Esophagus squamous epithelium (tissue), 5 donors: ENCODE data around the gene HFE. TPM values are rescaled to one million over a fixed set of nuclear protein-coding genes. Genes with fewer than 3 reads are reported as not detected.

Experiments used
- DNase-seq: peaks from one replicate; lab custom pipeline; 2025; lab: John Stamatoyannopoulos, UW
- H3K27ac ChIP-seq, 4 donors: fragments of 200-600 bp; sonication (generic); one replicate each; pipeline ENCODE4 v1.5.1; 2016 to 2019; ENCODE audit warnings: mild to moderate bottlenecking in 1 of 4
- H3K27me3 ChIP-seq, 4 donors: fragments of 200-600 bp; sonication (generic); 1 replicate in 3 of 4; 2 replicates in 1 of 4; pipeline versions ENCODE4 v1.5.1 to v1.6.0; 2017 to 2021; ENCODE audit warnings: antibody characterized with exemption in 1 of 4
- H3K36me3 ChIP-seq, 3 donors: fragments of 200-600 bp; sonication (generic); one replicate each; pipeline ENCODE4 v1.5.1; 2016 to 2019
- H3K4me1 ChIP-seq, 3 donors: fragments of 200-600 bp; sonication (generic); one replicate each; pipeline ENCODE4 v1.5.1; 2017 to 2019
- H3K4me3 ChIP-seq, 4 donors: fragments of 200-600 bp; sonication (generic); 1 replicate in 3 of 4; 2 replicates in 1 of 4; pipeline ENCODE4 v1.5.1; 2016 to 2019; ENCODE audit warnings: mild to moderate bottlenecking in 2 of 4, moderate library complexity in 1 of 4
- H3K9me3 ChIP-seq, 3 donors: fragments of 200-600 bp; sonication (generic); one replicate each; pipeline ENCODE4 v1.5.1; 2016 to 2019
- CTCF ChIP-seq, 6 experiments: fragments of 450-650 bp in 4 of 6; fragments of 200-600 bp in 2 of 6; sonication (generic) in 2 of 6; IDR thresholded peaks; one replicate each; pipeline ENCODE4 v1.5.1; 2016 to 2019; ENCODE audit warnings: antibody characterized with exemption in 6 of 6, mild to moderate bottlenecking in 4 of 6, moderate library complexity in 4 of 6
- POLR2A ChIP-seq, 4 donors: fragments of 450-650 bp; IDR thresholded peaks; one replicate each; pipeline ENCODE4 v1.6.1; 2017; ENCODE audit warnings: antibody characterized with exemption in 4 of 4, mild to moderate bottlenecking in 4 of 4, moderate library complexity in 3 of 4
- WGBS, 2 donors: methylation state at CpG; one replicate each; pipeline ENCODE4 v1.1.5; 2018; 5-methylcytosine and 5-hydroxymethylcytosine counted together
- intact Hi-C: fragments of 100-400 bp; cut with DNase I; formaldehyde crosslinking; loops from one replicate; pipeline ENCODE4 v1.15.0; 2022
- total RNA-seq, 4 donors: library from RNA; depleted of rRNA; stranded (reverse); fragments of >200 nt; gene quantifications; one replicate each; pipeline ENCODE4 v1.1.0, GENCODE V29; 2016
- donor health status: DM: yes; HTN: yes; CAD: no.

Gene HFE
- total RNA-seq, 4 donors from 2014 or later, result 2.9 to 7.3 (median 4.3) TPM

- DNase-seq, result no peak
- WGBS, 2 donors, result 95% methylated on average over 3 of the region's 3 CpGs
- H3K27ac ChIP-seq, result peak overlapping the region in 1 of 4 donors; percentile 93
- H3K4me3 ChIP-seq, result no peak overlapping the region
- peaks cover 10 to 32% (median 13%) of the 10 kb centered on the region in 3 donors for H3K4me1 ChIP-seq
- intact Hi-C loops, result no loop called here
- no peaks in the 10 kb centered on the region for H3K27me3 ChIP-seq
- H3K9me3 ChIP-seq, result no peaks in the 10 kb centered on the region
- no peaks in the 10 kb centered on the region for H3K36me3 ChIP-seq
- TF ChIP-seq CTCF (IDR thresholded peaks at IDR 0.05) (no peak), POLR2A (IDR thresholded peaks at IDR 0.05) (no peak)
These were observed 1.0 kb upstream of the HFE start for GRCh38 chr6:26086211-26086610.

- Histone ChIP-seq H3K36me3 (peaks cover 0 to 4% (median 0%) of the 10 kb centered on the region in 3 donors), H3K27ac (peak overlapping the region; percentile 87 to 95 (median 90)), H3K4me1 (peaks cover 10 to 32% (median 13%) of the 10 kb centered on the region in 3 donors), H3K9me3 (no peaks in the 10 kb centered on the region), H3K27me3 (no peaks in the 10 kb centered on the region), H3K4me3 (peak overlapping the region; percentile 70 to 83 (median 72))
- intact Hi-C loops, result no loop called here
- DNase-seq, result no peak
- TF ChIP-seq CTCF (IDR thresholded peaks at IDR 0.05), result no peak
- no peak for TF ChIP-seq POLR2A (IDR thresholded peaks at IDR 0.05)
- WGBS, 2 donors, result 25 to 40% methylated on average over 5 of the region's 5 CpGs
These were observed 1.1 kb downstream of the HFE start for GRCh38 chr6:26088344-26088743.

GRCh38 chr6:26089272-26089671 lies 2.0 kb downstream of the HFE start:
- Histone ChIP-seq H3K4me3 (no peak overlapping the region), H3K4me1 (peaks cover 10 to 32% (median 13%) of the 10 kb centered on the region in 3 donors), H3K27ac (peak overlapping the region; percentile 12 to 95 (median 90)), H3K9me3 (no peaks in the 10 kb centered on the region), H3K27me3 (no peaks in the 10 kb centered on the region), H3K36me3 (peaks cover 0 to 5% (median 0%) of the 10 kb centered on the region in 3 donors)
- no peak for DNase-seq
- WGBS, 2 donors, result 43 to 72% methylated on average over 2 of the region's 2 CpGs
- no peak for TF ChIP-seq CTCF (IDR thresholded peaks at IDR 0.05)
- TF ChIP-seq POLR2A (IDR thresholded peaks at IDR 0.05), result no peak
- intact Hi-C loops, result no loop called here

GRCh38 chr6:26092443-26092842 lies 5.2 kb downstream of the HFE start:
- peaks cover 0 to 5% (median 0%) of the 10 kb centered on the region in 3 donors for H3K36me3 ChIP-seq
- intact Hi-C loops, result no loop called here
- no peak for TF ChIP-seq POLR2A (IDR thresholded peaks at IDR 0.05)
- no peak for TF ChIP-seq CTCF (IDR thresholded peaks at IDR 0.05)
- no peaks in the 10 kb centered on the region for H3K9me3 ChIP-seq
- H3K4me3 ChIP-seq, result no peak overlapping the region
- no peak overlapping the region for H3K27ac ChIP-seq
- peaks cover 10 to 24% (median 13%) of the 10 kb centered on the region in 3 donors for H3K4me1 ChIP-seq
- WGBS, 2 donors, result no CpG with 5 or more reads among the region's 4 CpGs
- H3K27me3 ChIP-seq, result no peaks in the 10 kb centered on the region
- no peak for DNase-seq

- no peaks in the 10 kb centered on the region for H3K9me3 ChIP-seq
- H3K36me3 ChIP-seq, result peaks cover 0 to 5% (median 0%) of the 10 kb centered on the region in 3 donors
- no peaks in the 10 kb centered on the region for H3K27me3 ChIP-seq
- peaks cover 0 to 10% (median 5%) of the 10 kb centered on the region in 3 donors for H3K4me1 ChIP-seq
- no peak for TF ChIP-seq CTCF (IDR thresholded peaks at IDR 0.05)
- TF ChIP-seq POLR2A (IDR thresholded peaks at IDR 0.05), result no peak
- 73 to 87% methylated on average over 5 of the region's 5 CpGs for WGBS, 2 donors
- no peak overlapping the region for H3K4me3 ChIP-seq
- no peak for DNase-seq
- intact Hi-C loops, result no loop called here
- no peak overlapping the region for H3K27ac ChIP-seq
These were observed 6.8 kb downstream of the HFE start for GRCh38 chr6:26094036-26094435.
